K562 (cell line): Measurements from ENCODE around the gene IRAK4. TPM values are rescaled to one million over a fixed set of nuclear protein-coding genes. Genes with fewer than 3 reads are reported as not detected.

Source experiments
- ATAC-seq: fragments of 200-7000 bp; cut with Tn5 transposase; 3 replicates; pipeline ENCODE4 v1.9.1; 2020; ENCODE audit warnings: moderate library complexity
- BruUV-seq: library from RNA; stranded (reverse); fragments of 400-500 nt; replicated peaks from 2 replicates; lab custom pipeline; 2021; lab: Mats Ljungman, UMichigan
- CTCF ChIA-PET: fragments of 300-600 bp; formaldehyde crosslinking; extraction: SDS; loops from one replicate; lab custom pipeline; 2021; ENCODE audit warnings: low intra/inter-chr PET ratio; lab: Yijun Ruan, JAX
- POLR2A ChIA-PET: fragments of 300-600, 350-650 bp; sonication (Branson Sonifier 250); formaldehyde crosslinking; extraction: SDS; loops from one replicate; lab custom pipeline; 2021; ENCODE audit warnings: antibody characterized with exemption, inconsistent platforms; lab: Yijun Ruan, JAX
- DNase-seq, 4 experiments: peaks; one replicate each; pipeline versions ENCODE4 v3.0.0 to v3.0.0-alpha.2; 2011 to 2018; ENCODE audit warnings: low spot score in 3 of 4, mixed read lengths in 3 of 4; ENCODE audit errors: extremely low read depth in 1 of 4
- FAIRE-seq: peaks from 2 replicates; lab custom pipeline; 2011; peaks lifted over from hg19 to GRCh38; lab: Jason Lieb, UNC
- H2AFZ ChIP-seq: 2 replicates; pipeline ENCODE4 v1.6.0; 2011; ENCODE audit warnings: low read depth, low read length, control low read depth, inconsistent platforms
- H3K27ac ChIP-seq: fragments of 200-600 bp; 3 replicates; pipeline ENCODE4 v1.8.0; 2011; ENCODE audit warnings: low read depth, mild to moderate bottlenecking, control low read depth, inconsistent platforms, low read length, moderate library complexity, mixed read lengths; ENCODE audit errors: extremely low read depth
- H3K27me3 ChIP-seq, 2 experiments: fragments of 300-600 bp in 1 of 2; 2 replicates in 1 of 2; 3 replicates in 1 of 2; pipeline versions ENCODE4 v1.6.0 to v1.8.0; 2011; ENCODE audit warnings: inconsistent platforms in 2 of 2, low read length in 2 of 2, mild to moderate bottlenecking in 1 of 2, mixed read lengths in 1 of 2, moderate library complexity in 1 of 2; ENCODE audit not compliant: control insufficient read depth in 2 of 2, insufficient read depth in 2 of 2
- H3K36me3 ChIP-seq: fragments of 300-600 bp; 3 replicates; pipeline ENCODE4 v1.8.0; 2011; ENCODE audit warnings: mild to moderate bottlenecking, low read length, inconsistent platforms; ENCODE audit not compliant: control insufficient read depth, insufficient read depth
- H3K4me1 ChIP-seq, 2 experiments: fragments of 200-600 bp in 1 of 2; replicated peaks in 1 of 2; 2 replicates in 1 of 2; 3 replicates in 1 of 2; pipeline versions ENCODE4 v1.5.1 to v1.8.0; 2011; ENCODE audit warnings: inconsistent platforms in 2 of 2, low read length in 2 of 2, mild to moderate bottlenecking in 1 of 2, mixed read lengths in 1 of 2, moderate library complexity in 1 of 2; ENCODE audit not compliant: control insufficient read depth in 2 of 2, insufficient read depth in 2 of 2
- H3K4me2 ChIP-seq: 2 replicates; pipeline ENCODE4 v1.6.1; 2011; ENCODE audit warnings: low read length, control low read depth, inconsistent platforms, mixed read lengths; ENCODE audit not compliant: insufficient read depth
- H3K4me3 ChIP-seq: fragments of 200-600 bp; sonication (generic), shearing (Covaris generic); 2 replicates; pipeline ENCODE4 v1.5.1; 2016; ENCODE audit warnings: control low read depth, inconsistent platforms
- H3K79me2 ChIP-seq: fragments of 200-600 bp; 3 replicates; pipeline ENCODE4 v1.8.0; 2011; ENCODE audit warnings: low read length, inconsistent platforms; ENCODE audit not compliant: control insufficient read depth, insufficient read depth
- H3K9ac ChIP-seq, 2 experiments: 2 replicates each; pipeline versions ENCODE4 v1.6.0 to v1.6.1; 2011; ENCODE audit warnings: low read depth in 2 of 2, low read length in 2 of 2, control low read depth in 1 of 2, inconsistent platforms in 1 of 2, mild to moderate bottlenecking in 1 of 2, mixed read lengths in 1 of 2; ENCODE audit not compliant: insufficient read depth in 1 of 2
- H3K9me1 ChIP-seq: one replicate; pipeline ENCODE4 v1.6.0; 2011; ENCODE audit warnings: inconsistent platforms, mild to moderate bottlenecking, low read length, moderate library complexity; ENCODE audit not compliant: control insufficient read depth, insufficient read depth
- H3K9me3 ChIP-seq: replicated peaks from 2 replicates; pipeline ENCODE4 v1.5.1; 2011; ENCODE audit warnings: low read depth, low read length, inconsistent platforms; ENCODE audit not compliant: control insufficient read depth, insufficient read depth
- H4K20me1 ChIP-seq: replicated peaks from 2 replicates; pipeline ENCODE4 v1.6.1; 2011; ENCODE audit warnings: low read length, inconsistent platforms, mixed read lengths; ENCODE audit not compliant: control insufficient read depth, insufficient read depth
- CBX1 ChIP-seq: sonication (generic); IDR thresholded peaks from 2 replicates; pipeline ENCODE4 v1.6.1; 2016; ENCODE audit warnings: antibody characterized with exemption, low read depth, mild to moderate bottlenecking
- ZBTB40 ChIP-seq, 2 experiments: fragments of 450-650 bp in 1 of 2; sonication (generic) in 1 of 2; formaldehyde crosslinking in 1 of 2; IDR thresholded peaks; 2 replicates each; pipeline versions ENCODE4 v1.7.1 to v1.9.0; 2016 to 2022; ENCODE audit warnings: inconsistent platforms in 1 of 2, mild to moderate bottlenecking in 1 of 2, missing genetic modification reagents in 1 of 2
- ZNF507 ChIP-seq: conservative IDR thresholded peaks from 2 replicates; pipeline ENCODE4 v1.6.1; 2017; ENCODE audit warnings: missing genetic modification characterization, missing compliant biosample characterization
- in situ Hi-C: fragments of 300-500 bp; cut with MboI; formaldehyde crosslinking; loops from 4 replicates; pipeline ENCODE4 v1.15.0; 2018; ENCODE audit warnings: inconsistent platforms, mixed read lengths
- intact Hi-C: fragments of 100-400 bp; cut with micrococcal nuclease; formaldehyde crosslinking; loops from 2 replicates; pipeline ENCODE4 v1.14.2; 2022
- polyA plus RNA-seq, 8 experiments: library from polyadenylated mRNA; depleted of rRNA in 4 of 8; stranded (reverse) in 5 of 8; unstranded in 3 of 8; fragments of >200 nt; fragmentation: Nextera tagmentation in 2 of 8; fragmentation: Illumina TruSeq in 1 of 8; extraction: Ambion mirVana in 2 of 8; extraction: Trizol in 1 of 8; gene quantifications; 2 replicates each; pipeline versions ENCODE4 v1.2.1 to v1.2.3, GENCODE V29; 2011 to 2014; ENCODE audit warnings: inconsistent platforms in 1 of 8, missing spikeins in 1 of 8
- total RNA-seq, 7 experiments: library from RNA; depleted of rRNA in 6 of 7; stranded (reverse); fragments of >200 nt in 6 of 7; fragmentation: Illumina TruSeq in 2 of 7; extraction: Trizol in 2 of 7; gene quantifications; 2 replicates each; pipeline versions ENCODE4 v1.2.1 to v1.2.3, GENCODE V29; 2011 to 2021; ENCODE audit warnings: low replicate concordance in 1 of 7

The IRAK4 gene
- total and polyA plus RNA-seq, 9 of the 15 experiments (the other 6 are each of a cell fraction or from before 2014, with no cell fraction given) = 10.8 to 34.5 (median 16.0) TPM

- no peak overlapping the region for H3K9ac ChIP-seq
- FAIRE-seq = no peak
- H3K4me1 ChIP-seq = no peaks in the 10 kb centered on the region
- no peaks in the 10 kb centered on the region for H3K9me3 ChIP-seq
- TF ChIP-seq ZBTB40 (IDR thresholded peaks at IDR 0.05) (peak; percentile 90), ZBTB40 (CRISPR knock-in tag; IDR thresholded peaks at IDR 0.05) (peak; percentile 77), ZNF507 (tag) (no peak), CBX1 (no peak)
- no peak overlapping the region for H3K4me2 ChIP-seq
- H2AFZ ChIP-seq = no peak overlapping the region
- DNase-seq = no peak
- no peaks in the 10 kb centered on the region for H3K27me3 ChIP-seq
- H4K20me1 ChIP-seq = no peaks in the 10 kb centered on the region
- H3K79me2 ChIP-seq = no peaks in the 10 kb centered on the region; the same call in 2 of the 3 replicates
- no TSS peak for BruUV-seq
- no peak overlapping the region for H3K27ac ChIP-seq
- intact Hi-C loops = no loop called here
- no peak for ATAC-seq
- CTCF ChIA-PET = no interaction called here
- POLR2A ChIA-PET = no interaction called here
- in situ Hi-C loops = no loop called here
- no peaks in the 10 kb centered on the region for H3K9me1 ChIP-seq
- no peak overlapping the region for H3K4me3 ChIP-seq
- peaks cover 70% of the 10 kb centered on the region; the same call in 2 of the 3 replicates for H3K36me3 ChIP-seq
These were observed 13.9 kb upstream of the IRAK4 start for GRCh38 chr12:43744826-43745225.
